HepG2 (cell line): Measurements from ENCODE around the gene PIGZ. TPM values are rescaled to one million over a fixed set of nuclear protein-coding genes. Genes with fewer than 3 reads are reported as not detected.
A peak's percentile ranks its signal among the peaks of the same experiment; 100 is the strongest.

Experiments used
- CEBPG ChIP-seq: IDR thresholded peaks from 2 replicates; pipeline ENCODE4 v1.6.1; 2016
- HHEX ChIP-seq: IDR thresholded peaks from 2 replicates; pipeline ENCODE4 v1.6.1; 2016; ENCODE audit warnings: control low read depth
- HOXA3 ChIP-seq: sonication (generic); formaldehyde crosslinking; IDR thresholded peaks from 2 replicates; pipeline ENCODE4 v1.5.0; 2020; ENCODE audit warnings: missing genetic modification reagents
- NCOA1 ChIP-seq: sonication (generic); formaldehyde crosslinking; IDR thresholded peaks from 2 replicates; pipeline ENCODE4 v1.9.0; 2021; ENCODE audit warnings: missing genetic modification reagents
- RBAK ChIP-seq: sonication (generic); formaldehyde crosslinking; IDR thresholded peaks from 2 replicates; pipeline ENCODE4 v1.5.1; 2020; ENCODE audit warnings: mild to moderate bottlenecking, missing genetic modification reagents
- RXRB ChIP-seq: IDR thresholded peaks from 2 replicates; pipeline ENCODE4 v1.6.1; 2016; ENCODE audit warnings: borderline replicate concordance, missing genetic modification reagents, missing compliant biosample characterization
- SOX6 ChIP-seq, 2 experiments: fragments of 450-650 bp in 1 of 2; sonication (generic) in 1 of 2; formaldehyde crosslinking in 1 of 2; IDR thresholded peaks; 2 replicates each; pipeline versions ENCODE4 v1.4.0 to v1.6.1; 2017 to 2020; ENCODE audit warnings: antibody characterized with exemption in 1 of 2, mild to moderate bottlenecking in 1 of 2, missing genetic modification reagents in 1 of 2
- SUZ12 ChIP-seq: fragments of 150-350 bp; IDR thresholded peaks from 2 replicates; pipeline ENCODE4 v1.6.1; 2014; ENCODE audit warnings: low read depth, low read length
- ZNF12 ChIP-seq: sonication (generic); formaldehyde crosslinking; IDR thresholded peaks from 2 replicates; pipeline ENCODE4 v1.5.0; 2020; ENCODE audit warnings: missing genetic modification reagents
- ZNF30 ChIP-seq: sonication (generic); formaldehyde crosslinking; IDR thresholded peaks from 2 replicates; pipeline ENCODE4 v1.5.0; 2020; ENCODE audit warnings: mild to moderate bottlenecking, missing genetic modification reagents
- polyA plus RNA-seq, 8 experiments: library from polyadenylated mRNA; depleted of rRNA in 3 of 8; stranded (reverse) in 7 of 8; unstranded in 1 of 8; fragments of >200 nt; fragmentation: Illumina TruSeq in 4 of 8; extraction: Trizol in 4 of 8; gene quantifications; 2 replicates each; pipeline versions ENCODE4 v1.2.1 to v1.2.3, GENCODE V29; 2011 to 2016; ENCODE audit warnings: low read depth in 4 of 8, missing spikeins in 1 of 8, mixed read lengths in 1 of 8; ENCODE audit not compliant: insufficient read depth in 1 of 8
- total RNA-seq, 5 experiments: library from RNA; depleted of rRNA; stranded (reverse); fragments of >200 nt; fragmentation: Illumina TruSeq; extraction: Trizol; gene quantifications; 2 replicates each; pipeline ENCODE4 v1.2.3, GENCODE V29; 2016; ENCODE audit warnings: low read depth in 1 of 5
- TF ChIP-seq, protein P1 (sequence below): sonication (generic); formaldehyde crosslinking; IDR thresholded peaks from 2 replicates; pipeline ENCODE4 v1.4.0; 2020; ENCODE audit warnings: missing genetic modification reagents
- TF ChIP-seq, protein P2 (sequence below): fragments of 450-650 bp; IDR thresholded peaks from 2 replicates; pipeline ENCODE4 v1.6.1; 2017
- TF ChIP-seq, protein P3 (sequence below): sonication (generic); formaldehyde crosslinking; IDR thresholded peaks from 2 replicates; pipeline ENCODE4 v1.5.1; 2020; ENCODE audit warnings: mild to moderate bottlenecking, missing genetic modification reagents, moderate library complexity
- TF ChIP-seq, protein P4 (sequence below): sonication (generic); formaldehyde crosslinking; IDR thresholded peaks from 2 replicates; pipeline ENCODE4 v1.5.0; 2020; ENCODE audit warnings: mild to moderate bottlenecking, missing genetic modification reagents, borderline replicate concordance
- TF ChIP-seq, protein P5 (sequence below): sonication (generic); formaldehyde crosslinking; IDR thresholded peaks from 2 replicates; pipeline ENCODE4 v1.4.0; 2020; ENCODE audit warnings: missing genetic modification reagents

The PIGZ gene
- total and polyA plus RNA-seq, 2 of the 13 experiments (the other 11 are each of a cell fraction or from before 2014, with no cell fraction given), result 4.7 to 60.5 TPM

- TF ChIP-seq, protein P1, sequence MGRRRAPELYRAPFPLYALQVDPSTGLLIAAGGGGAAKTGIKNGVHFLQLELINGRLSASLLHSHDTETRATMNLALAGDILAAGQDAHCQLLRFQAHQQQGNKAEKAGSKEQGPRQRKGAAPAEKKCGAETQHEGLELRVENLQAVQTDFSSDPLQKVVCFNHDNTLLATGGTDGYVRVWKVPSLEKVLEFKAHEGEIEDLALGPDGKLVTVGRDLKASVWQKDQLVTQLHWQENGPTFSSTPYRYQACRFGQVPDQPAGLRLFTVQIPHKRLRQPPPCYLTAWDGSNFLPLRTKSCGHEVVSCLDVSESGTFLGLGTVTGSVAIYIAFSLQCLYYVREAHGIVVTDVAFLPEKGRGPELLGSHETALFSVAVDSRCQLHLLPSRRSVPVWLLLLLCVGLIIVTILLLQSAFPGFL, result no peak
- TF ChIP-seq RXRB (CRISPR knock-in tag) (peak; percentile 90), SUZ12 (no peak), RBAK (CRISPR knock-in tag) (peak; percentile 64; the same call in 1 of the 2 replicates), ZNF30 (CRISPR knock-in tag) (no peak), ZNF12 (CRISPR knock-in tag) (peak; percentile 86), HOXA3 (CRISPR knock-in tag) (peak; percentile 84), CEBPG (CRISPR knock-in tag) (peak; percentile 38; the same call in 1 of the 2 replicates), NCOA1 (CRISPR knock-in tag) (no peak), SOX6 (IDR thresholded peaks at IDR 0.05) (no peak), SOX6 (CRISPR knock-in tag; IDR thresholded peaks at IDR 0.05) (peak; percentile 35), HHEX (CRISPR knock-in tag) (0 out of 2 replicates have a peak, but pooled peaks have one; percentile 38)
- TF ChIP-seq, protein P2, sequence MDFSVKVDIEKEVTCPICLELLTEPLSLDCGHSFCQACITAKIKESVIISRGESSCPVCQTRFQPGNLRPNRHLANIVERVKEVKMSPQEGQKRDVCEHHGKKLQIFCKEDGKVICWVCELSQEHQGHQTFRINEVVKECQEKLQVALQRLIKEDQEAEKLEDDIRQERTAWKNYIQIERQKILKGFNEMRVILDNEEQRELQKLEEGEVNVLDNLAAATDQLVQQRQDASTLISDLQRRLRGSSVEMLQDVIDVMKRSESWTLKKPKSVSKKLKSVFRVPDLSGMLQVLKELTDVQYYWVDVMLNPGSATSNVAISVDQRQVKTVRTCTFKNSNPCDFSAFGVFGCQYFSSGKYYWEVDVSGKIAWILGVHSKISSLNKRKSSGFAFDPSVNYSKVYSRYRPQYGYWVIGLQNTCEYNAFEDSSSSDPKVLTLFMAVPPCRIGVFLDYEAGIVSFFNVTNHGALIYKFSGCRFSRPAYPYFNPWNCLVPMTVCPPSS, result no peak
- TF ChIP-seq, protein P3, sequence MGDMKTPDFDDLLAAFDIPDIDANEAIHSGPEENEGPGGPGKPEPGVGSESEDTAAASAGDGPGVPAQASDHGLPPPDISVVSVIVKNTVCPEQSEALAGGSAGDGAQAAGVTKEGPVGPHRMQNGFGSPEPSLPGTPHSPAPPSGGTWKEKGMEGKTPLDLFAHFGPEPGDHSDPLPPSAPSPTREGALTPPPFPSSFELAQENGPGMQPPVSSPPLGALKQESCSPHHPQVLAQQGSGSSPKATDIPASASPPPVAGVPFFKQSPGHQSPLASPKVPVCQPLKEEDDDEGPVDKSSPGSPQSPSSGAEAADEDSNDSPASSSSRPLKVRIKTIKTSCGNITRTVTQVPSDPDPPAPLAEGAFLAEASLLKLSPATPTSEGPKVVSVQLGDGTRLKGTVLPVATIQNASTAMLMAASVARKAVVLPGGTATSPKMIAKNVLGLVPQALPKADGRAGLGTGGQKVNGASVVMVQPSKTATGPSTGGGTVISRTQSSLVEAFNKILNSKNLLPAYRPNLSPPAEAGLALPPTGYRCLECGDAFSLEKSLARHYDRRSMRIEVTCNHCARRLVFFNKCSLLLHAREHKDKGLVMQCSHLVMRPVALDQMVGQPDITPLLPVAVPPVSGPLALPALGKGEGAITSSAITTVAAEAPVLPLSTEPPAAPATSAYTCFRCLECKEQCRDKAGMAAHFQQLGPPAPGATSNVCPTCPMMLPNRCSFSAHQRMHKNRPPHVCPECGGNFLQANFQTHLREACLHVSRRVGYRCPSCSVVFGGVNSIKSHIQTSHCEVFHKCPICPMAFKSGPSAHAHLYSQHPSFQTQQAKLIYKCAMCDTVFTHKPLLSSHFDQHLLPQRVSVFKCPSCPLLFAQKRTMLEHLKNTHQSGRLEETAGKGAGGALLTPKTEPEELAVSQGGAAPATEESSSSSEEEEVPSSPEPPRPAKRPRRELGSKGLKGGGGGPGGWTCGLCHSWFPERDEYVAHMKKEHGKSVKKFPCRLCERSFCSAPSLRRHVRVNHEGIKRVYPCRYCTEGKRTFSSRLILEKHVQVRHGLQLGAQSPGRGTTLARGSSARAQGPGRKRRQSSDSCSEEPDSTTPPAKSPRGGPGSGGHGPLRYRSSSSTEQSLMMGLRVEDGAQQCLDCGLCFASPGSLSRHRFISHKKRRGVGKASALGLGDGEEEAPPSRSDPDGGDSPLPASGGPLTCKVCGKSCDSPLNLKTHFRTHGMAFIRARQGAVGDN (CRISPR knock-in tag), result 0 out of 2 replicates have a peak, but pooled peaks have one; percentile 17
- TF ChIP-seq, protein P4, sequence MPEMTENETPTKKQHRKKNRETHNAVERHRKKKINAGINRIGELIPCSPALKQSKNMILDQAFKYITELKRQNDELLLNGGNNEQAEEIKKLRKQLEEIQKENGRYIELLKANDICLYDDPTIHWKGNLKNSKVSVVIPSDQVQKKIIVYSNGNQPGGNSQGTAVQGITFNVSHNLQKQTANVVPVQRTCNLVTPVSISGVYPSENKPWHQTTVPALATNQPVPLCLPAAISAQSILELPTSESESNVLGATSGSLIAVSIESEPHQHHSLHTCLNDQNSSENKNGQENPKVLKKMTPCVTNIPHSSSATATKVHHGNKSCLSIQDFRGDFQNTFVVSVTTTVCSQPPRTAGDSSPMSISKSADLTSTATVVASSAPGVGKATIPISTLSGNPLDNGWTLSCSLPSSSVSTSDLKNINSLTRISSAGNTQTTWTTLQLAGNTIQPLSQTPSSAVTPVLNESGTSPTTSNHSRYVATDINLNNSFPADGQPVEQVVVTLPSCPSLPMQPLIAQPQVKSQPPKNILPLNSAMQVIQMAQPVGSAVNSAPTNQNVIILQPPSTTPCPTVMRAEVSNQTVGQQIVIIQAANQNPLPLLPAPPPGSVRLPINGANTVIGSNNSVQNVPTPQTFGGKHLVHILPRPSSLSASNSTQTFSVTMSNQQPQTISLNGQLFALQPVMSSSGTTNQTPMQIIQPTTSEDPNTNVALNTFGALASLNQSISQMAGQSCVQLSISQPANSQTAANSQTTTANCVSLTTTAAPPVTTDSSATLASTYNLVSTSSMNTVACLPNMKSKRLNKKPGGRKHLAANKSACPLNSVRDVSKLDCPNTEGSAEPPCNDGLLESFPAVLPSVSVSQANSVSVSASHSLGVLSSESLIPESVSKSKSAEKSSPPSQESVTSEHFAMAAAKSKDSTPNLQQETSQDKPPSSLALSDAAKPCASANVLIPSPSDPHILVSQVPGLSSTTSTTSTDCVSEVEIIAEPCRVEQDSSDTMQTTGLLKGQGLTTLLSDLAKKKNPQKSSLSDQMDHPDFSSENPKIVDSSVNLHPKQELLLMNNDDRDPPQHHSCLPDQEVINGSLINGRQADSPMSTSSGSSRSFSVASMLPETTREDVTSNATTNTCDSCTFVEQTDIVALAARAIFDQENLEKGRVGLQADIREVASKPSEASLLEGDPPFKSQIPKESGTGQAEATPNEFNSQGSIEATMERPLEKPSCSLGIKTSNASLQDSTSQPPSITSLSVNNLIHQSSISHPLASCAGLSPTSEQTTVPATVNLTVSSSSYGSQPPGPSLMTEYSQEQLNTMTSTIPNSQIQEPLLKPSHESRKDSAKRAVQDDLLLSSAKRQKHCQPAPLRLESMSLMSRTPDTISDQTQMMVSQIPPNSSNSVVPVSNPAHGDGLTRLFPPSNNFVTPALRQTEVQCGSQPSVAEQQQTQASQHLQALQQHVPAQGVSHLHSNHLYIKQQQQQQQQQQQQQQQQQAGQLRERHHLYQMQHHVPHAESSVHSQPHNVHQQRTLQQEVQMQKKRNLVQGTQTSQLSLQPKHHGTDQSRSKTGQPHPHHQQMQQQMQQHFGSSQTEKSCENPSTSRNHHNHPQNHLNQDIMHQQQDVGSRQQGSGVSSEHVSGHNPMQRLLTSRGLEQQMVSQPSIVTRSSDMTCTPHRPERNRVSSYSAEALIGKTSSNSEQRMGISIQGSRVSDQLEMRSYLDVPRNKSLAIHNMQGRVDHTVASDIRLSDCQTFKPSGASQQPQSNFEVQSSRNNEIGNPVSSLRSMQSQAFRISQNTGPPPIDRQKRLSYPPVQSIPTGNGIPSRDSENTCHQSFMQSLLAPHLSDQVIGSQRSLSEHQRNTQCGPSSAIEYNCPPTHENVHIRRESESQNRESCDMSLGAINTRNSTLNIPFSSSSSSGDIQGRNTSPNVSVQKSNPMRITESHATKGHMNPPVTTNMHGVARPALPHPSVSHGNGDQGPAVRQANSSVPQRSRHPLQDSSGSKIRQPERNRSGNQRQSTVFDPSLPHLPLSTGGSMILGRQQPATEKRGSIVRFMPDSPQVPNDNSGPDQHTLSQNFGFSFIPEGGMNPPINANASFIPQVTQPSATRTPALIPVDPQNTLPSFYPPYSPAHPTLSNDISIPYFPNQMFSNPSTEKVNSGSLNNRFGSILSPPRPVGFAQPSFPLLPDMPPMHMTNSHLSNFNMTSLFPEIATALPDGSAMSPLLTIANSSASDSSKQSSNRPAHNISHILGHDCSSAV (CRISPR knock-in tag), result no peak
- TF ChIP-seq, protein P5, sequence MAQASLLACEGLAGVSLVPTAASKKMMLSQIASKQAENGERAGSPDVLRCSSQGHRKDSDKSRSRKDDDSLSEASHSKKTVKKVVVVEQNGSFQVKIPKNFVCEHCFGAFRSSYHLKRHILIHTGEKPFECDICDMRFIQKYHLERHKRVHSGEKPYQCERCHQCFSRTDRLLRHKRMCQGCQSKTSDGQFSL (CRISPR knock-in tag), result no peak
Observed at GRCh38 chr3:196981657-196982056, 13.0 kb upstream of the PIGZ start (continued).
